GM12872 (cell line): ENCODE results near the gene TPI1.

ENCODE experiments used
- TF ChIP-seq, protein P1 (sequence below): IDR thresholded peaks from 3 replicates; pipeline ENCODE4 v1.5.1; 2011; ENCODE audit warnings: low read depth, mild to moderate bottlenecking, low read length, moderate library complexity; ENCODE audit not compliant: insufficient read depth

The TPI1 gene

DNA sequence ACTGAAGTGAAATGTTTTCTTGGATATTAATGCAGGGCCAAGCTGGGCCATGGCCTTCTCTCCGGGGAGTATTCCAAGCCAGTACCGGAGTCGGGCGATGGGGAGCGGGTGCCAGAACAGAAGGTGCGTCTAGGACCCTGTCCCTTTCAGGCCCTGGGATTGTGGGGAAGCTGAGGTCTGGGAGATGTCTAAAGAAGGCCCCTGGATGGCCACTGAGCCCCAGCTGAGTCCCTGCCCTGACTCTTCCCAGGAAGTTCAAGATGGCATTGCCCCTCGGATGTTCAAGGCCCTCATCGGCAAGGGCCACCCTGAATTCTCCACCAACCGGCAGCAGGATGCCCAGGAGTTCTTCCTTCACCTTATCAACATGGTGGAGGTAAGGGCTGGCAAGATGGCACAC is 7.2 kb upstream of the TPI1 start:
- TF ChIP-seq, protein P1, sequence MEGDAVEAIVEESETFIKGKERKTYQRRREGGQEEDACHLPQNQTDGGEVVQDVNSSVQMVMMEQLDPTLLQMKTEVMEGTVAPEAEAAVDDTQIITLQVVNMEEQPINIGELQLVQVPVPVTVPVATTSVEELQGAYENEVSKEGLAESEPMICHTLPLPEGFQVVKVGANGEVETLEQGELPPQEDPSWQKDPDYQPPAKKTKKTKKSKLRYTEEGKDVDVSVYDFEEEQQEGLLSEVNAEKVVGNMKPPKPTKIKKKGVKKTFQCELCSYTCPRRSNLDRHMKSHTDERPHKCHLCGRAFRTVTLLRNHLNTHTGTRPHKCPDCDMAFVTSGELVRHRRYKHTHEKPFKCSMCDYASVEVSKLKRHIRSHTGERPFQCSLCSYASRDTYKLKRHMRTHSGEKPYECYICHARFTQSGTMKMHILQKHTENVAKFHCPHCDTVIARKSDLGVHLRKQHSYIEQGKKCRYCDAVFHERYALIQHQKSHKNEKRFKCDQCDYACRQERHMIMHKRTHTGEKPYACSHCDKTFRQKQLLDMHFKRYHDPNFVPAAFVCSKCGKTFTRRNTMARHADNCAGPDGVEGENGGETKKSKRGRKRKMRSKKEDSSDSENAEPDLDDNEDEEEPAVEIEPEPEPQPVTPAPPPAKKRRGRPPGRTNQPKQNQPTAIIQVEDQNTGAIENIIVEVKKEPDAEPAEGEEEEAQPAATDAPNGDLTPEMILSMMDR, result no peak

DNA sequence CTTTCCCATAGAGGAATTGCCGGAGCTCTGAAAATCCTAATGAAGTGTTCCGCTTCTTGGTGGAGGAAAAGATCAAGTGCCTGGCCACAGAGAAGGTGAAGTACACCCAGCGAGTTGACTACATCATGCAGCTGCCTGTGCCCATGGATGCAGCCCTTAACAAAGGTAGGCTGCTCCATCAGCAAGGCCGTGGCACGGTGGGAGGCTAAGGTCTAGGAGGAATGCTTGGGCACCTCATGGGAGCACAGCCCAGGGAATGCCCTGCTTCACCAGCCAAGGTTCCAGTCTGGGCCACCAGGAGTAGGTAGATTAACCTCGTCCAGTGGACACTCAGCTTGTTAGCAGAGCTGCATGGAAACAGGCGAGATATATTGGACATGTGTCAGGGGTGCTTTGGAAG is 6.4 kb upstream of the TPI1 start:
- TF ChIP-seq, protein P1, result no peak

DNA sequence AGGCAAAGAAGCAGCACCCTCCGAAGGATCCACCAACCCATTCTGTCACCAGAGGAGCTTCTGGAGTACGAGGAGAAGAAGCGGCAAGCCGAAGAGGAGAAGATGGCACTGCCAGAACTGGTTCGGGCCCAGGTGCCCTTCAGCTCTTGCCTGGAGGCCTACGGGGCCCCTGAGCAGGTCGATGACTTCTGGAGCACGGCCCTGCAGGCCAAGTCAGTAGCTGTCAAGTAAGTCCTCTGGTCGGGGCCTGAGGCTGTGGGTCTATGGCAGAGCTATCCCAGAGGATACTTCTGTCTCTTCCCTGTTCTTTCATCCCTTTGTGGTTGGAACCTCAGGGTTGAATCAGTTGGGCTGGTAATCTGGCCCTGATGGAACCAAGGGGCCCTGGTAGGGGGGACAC is 5.9 kb upstream of the TPI1 start:
- TF ChIP-seq, protein P1, result no peak

DNA sequence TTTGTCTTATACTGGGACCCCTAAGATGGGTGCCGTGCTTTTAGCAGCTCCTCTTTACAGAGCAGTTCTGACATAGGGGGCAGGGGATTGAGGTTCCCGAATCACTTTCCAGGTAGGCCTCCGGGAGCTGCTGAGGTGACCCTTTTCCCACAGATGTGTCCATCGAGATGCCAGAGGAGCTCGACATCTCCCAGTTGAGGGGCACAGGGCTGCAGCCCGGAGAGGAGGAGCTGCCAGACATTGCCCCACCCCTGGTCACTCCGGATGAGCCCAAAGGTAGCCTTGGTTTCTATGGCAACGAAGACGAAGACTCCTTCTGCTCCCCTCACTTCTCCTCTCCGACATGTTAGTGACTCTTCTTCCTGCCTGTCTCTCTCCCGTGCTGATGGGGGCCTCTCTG is 4.3 kb upstream of the TPI1 start:
- TF ChIP-seq, protein P1, result no peak

DNA sequence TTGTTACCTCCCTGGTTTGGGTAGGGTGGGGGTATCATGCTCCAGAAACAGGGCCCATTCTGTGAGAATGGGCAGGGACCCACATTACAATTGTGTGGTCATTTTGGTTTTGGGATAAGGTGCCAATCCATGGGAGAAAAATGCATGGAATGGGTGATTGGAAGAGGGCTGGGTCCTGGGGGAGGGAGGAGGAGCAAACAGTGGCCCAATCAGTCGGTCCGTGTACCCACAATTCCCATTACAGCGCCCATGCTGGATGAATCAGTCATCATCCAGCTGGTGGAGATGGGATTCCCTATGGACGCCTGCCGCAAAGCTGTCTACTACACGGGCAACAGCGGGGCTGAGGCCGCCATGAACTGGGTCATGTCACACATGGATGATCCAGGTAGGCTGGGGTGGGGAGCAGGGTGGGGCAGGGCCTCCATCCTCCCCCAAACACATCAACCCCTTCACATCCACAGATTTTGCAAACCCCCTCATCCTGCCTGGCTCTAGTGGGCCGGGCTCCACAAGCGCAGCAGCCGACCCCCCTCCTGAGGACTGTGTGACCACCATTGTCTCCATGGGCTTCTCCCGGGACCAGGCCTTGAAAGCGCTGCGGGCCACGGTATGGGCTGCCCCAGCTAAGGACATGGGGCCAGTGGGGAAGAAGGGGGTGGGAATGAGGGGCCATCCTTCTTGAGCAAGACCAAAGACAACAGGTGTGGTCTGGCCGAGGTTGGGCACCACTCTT is 3.6 kb upstream of the TPI1 start:
- TF ChIP-seq, protein P1, result no peak

DNA sequence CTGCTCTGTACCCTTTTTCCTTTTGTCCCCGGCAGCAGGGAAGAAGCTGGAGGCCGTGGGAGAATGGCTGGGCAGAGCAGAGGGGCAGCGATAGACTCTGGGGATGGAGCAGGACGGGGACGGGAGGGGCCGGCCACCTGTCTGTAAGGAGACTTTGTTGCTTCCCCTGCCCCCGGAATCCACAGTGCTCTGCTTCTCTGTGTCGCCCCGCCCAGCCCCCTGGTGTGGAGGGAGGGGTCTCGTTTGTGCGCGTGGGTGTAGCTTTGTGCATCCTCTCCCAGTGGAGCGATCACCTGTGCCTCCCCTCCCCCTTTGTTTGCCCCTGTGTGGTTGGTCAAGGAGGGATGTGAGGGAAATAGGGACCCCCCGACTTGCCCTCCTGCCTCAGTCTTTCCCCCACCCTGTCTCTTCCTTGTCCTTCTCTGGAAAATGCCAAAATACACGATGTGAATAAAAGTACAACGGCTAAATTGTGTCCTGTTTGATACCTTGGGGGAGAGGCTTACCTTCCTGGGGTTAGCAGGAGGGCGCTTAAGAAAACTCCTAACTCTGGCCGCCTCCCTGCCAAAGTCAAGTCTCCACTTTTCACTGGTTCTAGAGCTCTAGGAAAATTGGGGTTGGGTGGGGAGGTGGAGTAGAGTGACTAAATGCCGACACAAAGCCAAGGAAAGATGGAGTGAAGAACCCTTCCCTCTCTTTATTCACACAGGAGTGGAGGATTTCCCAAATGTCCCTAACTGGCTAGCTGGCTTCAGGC is 990 bp upstream of the TPI1 start:
- TF ChIP-seq, protein P1, result no peak

DNA sequence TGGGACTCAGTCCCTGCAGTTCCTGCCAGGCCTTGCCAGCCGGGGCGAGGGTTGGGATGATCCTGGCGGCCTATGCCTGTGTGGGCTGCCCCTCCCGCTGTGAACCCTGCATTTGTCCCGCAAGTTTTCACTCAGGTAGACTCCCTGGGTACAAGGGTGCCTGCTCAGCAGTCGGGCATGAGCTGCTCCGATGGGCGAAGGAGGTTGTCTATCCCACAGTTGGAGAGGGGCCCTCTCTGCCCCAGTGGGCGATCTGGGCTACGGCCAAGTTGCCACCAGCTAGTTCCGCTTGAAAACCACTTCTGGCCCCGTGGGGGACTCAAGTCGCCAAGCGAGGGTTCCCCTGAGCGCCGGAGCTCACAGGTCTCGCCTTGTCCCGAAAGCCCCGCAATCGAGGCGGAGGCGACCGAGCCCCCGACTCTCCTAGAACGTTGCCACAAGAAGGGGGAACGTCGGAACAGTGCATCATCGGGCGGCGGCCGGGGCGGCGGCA is 365 bp upstream of the TPI1 start:
- TF ChIP-seq, protein P1, result no peak
